ENCODE data around the gene PLEKHH2.
A peak's percentile ranks its signal among the peaks of the same experiment; 100 is the strongest.

- peak; percentile 97 for TF ChIP-seq CTCF (IDR thresholded peaks at IDR 0.05; ENCODE audit: borderline replicate concordance, extremely low read depth, low read length, poor library complexity, severe bottlenecking)
- no peak for TF ChIP-seq EZH2 (IDR thresholded peaks at IDR 0.05; ENCODE audit: borderline replicate concordance, low read depth, low read length, severe bottlenecking)
Observed at GRCh38 chr2:43611987-43612894, 24.8 kb upstream of the PLEKHH2 start.

Measured in DND-41 (cell line).